Ramos (cell line): Measurements from ENCODE around the gene GGNBP2.

Experiments used
- in situ Hi-C: fragments of 300-500 bp; cut with MboI; formaldehyde crosslinking; loops from one replicate; pipeline ENCODE4 v1.14.3; 2022; ENCODE audit warnings: low sequenced_read_pairs; ENCODE audit not compliant: unreplicated experiment

GGNBP2 gene

DNA sequence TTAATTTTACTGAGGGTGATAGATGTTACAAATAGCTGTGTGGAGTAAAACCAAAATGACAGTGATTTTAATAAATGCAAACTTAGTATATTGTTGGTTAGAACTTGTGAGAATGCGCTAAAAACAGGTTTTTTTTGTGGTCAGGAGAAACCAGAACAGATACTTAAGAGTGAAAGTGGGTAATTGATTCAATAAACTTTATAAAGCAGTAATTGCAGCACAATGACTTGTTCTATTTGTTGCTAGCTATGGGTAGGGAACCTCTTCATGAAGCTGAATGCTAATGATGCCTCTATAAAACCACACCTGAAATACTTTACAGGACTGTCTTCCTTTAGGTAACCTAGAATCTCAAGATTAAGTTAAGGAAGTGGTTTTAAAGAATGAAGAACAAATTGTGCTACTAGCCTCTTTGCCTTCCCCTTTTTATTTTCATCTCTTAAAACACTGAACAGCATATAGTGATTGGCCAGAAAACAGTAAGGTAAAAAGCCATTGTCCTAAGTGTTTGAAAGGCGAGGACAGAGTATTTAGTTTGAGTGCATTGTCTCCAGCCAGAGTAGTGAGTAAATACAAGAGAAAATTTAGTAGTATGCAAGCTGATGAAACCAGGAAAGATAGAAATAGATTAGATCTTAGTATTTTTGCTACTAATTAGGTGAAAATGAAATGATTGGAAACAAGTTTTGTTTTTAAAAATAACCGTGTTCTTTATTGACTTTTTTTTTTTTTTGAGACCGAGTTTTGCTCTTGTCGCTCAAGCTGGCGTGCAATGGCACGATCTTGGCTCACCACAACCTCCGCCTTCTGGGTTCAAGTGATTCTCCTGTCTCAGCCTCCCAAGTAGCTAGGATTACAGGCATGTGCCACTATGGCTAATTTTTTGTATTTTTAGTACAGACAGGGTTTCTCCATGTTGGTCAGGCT lies 6.0 kb downstream of the GGNBP2 start:
- in situ Hi-C loops = no loop called here

DNA sequence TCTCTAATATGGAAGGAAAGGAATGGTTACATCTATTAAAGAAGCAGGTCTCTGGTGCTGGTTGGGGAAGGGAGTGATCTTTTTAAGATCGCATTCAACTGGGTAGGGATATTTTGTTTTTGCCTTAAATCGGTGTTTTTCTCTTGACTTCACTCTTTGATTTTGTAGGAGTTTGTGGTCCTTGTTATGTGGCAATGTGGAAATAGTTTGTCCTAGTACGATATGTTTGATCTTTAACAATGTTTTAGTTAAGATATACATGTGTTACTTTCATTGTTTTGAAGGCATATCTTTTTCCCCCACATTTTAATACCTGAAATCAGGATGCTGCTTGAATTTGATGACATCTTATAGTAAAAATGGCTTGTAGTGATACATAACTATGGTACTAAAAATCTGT lies 8.7 kb downstream of the GGNBP2 start:
- in situ Hi-C loops = no loop called here

GRCh38 chr17:36566081-36566480 lies 21.4 kb downstream of the GGNBP2 start:
- in situ Hi-C loops = no loop called here

GRCh38 chr17:36575028-36575427 lies 30.3 kb downstream of the GGNBP2 start:
- in situ Hi-C loops = no loop called here

DNA sequence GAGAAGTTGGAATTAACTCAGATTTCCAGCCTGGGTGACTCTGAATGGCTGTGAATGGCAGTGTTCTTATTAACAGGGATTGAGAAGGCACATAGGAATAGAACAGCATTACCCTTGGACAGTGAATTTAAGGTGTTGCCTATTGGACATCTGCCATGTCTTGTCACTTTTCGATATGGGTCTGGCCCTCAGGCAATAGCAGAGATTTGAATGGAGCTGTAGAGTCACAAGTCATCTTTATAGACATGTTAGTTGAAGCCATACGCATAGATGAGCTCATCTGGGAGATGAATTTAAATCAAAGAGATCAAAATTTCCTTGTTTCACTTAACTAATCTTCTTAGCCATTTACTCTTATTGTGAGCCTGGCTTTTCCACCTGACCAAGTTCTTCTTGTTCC lies 32.1 kb downstream of the GGNBP2 start:
- in situ Hi-C loops = no loop called here

DNA sequence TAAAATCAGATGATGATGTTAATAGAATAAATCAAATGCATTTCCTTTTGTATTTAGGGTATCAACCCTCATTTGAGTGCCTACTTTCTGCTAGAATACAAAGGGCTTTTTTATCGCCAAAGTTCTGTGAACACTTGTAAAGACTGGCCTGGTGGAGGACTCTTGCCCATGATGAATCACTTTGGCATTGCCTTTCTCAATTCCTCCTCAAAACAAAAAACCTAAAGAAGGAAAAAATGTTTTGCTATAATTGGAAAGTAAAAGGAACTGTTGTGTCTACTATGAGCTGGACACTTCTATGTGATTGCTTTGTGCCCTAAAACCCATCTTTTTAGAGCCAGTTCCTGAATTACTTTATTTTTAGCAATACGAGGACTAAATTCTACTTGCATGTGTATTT lies 34.0 kb downstream of the GGNBP2 start:
- in situ Hi-C loops = no loop called here

DNA sequence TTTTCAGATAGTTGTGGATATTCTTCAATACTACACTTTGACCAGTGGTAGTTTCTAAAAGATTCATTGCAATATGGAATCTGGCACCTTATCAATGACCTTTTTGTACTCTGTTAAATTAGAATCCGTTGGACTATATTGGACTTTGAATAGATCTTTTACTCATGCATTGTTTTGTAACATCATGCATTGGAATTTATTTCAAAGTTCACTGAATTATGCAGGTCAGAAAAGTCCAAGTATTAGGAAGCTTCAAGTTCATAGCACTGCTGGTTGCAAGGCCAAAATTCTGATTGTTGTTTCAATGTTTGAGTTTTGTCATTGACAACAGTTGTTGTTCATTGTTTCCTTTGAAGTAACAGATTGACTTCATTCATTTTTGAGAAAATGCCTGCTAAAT lies 39.1 kb downstream of the GGNBP2 start:
- in situ Hi-C loops = no loop called here

DNA sequence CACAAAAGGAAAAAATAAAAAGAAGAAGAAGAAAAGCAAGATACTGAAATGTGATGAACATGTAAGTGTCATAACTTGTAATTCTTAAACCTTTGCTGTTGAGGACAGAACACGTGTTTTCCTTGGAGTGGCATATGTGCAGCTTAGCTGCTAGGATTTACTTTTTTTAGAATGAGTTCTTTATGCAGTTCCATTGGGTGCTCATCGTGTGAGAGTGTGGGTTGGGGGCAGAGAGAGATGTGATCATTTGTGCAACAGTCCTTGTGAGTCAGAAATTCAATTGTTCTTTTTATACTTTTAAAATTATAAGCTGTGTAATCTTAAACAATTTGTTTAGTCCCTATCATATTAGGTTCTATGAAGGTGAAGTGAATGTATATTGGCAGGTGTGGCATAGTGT lies 41.4 kb downstream of the GGNBP2 start:
- in situ Hi-C loops = no loop called here

DNA sequence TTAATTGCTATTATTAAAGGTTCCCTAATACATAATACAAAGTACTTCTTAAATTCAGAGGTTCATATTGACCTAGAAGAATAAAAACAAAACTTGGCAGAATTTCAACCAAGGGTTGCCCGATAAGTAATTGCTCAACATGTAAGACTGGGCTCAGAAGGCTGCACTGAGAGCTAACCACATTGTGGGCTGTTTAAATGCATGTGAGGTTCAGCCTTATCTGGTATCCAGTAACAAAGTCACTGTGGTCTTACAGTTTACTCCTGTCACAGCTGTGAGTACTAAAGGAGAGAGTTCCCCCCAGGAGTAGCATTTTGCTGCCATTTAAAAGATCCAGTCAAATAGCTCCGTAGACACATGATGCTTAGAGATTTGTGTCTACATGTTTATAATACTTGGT lies 45.4 kb downstream of the GGNBP2 start:
- in situ Hi-C loops = no loop called here

DNA sequence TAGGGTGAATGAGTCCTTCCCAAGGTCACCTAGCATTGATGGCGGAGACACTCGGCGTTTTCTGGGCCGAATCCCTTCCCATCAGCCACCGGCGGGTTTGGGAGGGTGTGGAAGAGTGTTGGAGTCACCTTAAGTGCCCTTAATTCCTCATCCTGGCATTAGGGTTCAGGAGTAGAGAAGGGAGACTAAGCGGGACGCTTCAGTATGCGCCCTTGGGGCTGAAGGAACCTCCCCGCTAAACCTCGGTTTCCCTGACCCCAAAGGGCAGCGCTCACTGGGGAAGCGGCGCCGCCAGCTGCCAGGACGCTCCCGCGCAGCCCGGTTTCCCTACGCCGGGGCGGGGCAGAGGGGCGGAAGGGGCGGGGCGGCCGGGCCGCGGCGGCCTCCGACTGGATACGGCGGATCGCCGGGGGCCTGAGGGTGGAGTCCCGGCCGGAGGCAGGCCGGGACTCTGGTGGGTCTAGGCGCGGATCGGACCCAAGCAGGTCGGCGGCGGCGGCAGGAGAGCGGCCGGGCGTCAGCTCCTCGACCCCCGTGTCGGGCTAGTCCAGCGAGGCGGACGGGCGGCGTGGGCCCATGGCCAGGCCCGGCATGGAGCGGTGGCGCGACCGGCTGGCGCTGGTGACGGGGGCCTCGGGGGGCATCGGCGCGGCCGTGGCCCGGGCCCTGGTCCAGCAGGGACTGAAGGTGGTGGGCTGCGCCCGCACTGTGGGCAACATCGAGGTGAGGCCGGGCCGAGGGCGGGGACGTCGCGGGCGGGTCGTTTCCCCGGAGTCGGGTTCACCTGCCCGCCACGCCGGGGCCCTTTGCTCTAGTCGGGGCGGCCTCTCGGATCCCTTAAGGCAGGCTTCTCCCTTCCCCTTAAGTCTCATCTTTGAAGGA lies 47.0 kb downstream of the GGNBP2 start, which contains the start of gene DHRS11:
DHRS11 (plus strand) TSS at position 446 of the 882 bp plus-strand sequence; CDS start at position 577, 131 bp downstream.
- in situ Hi-C loops = no loop called here

DNA sequence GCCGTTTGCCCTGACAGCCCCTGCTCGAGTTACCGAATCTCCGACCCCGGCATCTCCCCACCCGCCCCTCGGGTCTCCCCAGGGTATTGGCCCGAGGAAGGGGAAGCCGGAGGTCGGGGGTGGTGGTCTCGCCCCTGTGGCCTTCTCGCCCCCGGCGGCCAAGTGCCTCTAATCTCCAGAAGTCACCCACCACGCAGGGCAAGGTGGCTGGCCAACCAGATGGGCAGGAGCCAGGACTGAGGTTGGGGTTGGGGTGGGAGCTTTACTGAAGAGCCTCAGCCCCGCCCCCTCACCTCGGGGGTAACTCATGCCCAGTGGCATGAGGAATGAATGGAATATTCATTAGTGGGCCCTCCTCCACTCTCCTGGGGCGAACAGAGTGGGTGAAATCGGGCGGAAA lies 47.6 kb downstream of the GGNBP2 start:
- in situ Hi-C loops = no loop called here

GRCh38 chr17:36592716-36593321 lies 48.1 kb downstream of the GGNBP2 start:
- in situ Hi-C loops = no loop called here

DNA sequence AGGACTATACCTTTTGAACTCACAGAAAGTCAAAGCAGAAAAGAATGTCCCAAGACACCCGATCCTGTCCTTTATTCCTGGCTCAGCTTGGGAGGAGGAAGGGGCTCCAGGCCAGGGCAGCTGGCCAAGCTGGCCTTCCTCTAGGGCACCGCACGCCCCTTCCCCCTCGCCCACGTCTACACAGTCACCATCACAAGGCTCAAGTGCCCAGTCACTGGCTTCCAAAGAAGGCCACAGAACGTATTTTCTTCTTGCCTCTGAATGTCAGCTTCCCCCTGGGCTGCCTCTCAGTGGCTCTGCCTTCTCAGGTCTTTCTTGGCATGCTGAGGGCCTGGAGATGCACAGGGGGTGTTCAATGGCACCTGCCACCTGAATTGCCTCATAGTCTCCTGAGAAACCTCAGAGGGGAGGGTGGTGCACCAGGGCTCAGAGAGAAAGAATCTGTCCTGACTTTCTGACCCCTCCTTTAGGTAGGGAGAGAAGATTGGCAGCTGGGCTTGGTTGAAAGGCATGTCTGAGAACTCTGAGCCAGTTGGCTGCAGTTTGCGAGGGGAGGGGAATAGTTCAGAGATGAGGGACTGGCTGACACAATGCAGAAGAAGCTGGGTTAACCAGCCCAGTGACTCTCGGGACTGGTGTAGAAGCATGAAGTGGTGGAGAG lies 49.1 kb downstream of the GGNBP2 start:
- in situ Hi-C loops = no loop called here

- in situ Hi-C loops = no loop called here
Measured at GRCh38 chr17:36594626-36595401, 50.1 kb downstream of the GGNBP2 start.

GRCh38 chr17:36597226-36597625 lies 52.5 kb downstream of the GGNBP2 start:
- in situ Hi-C loops = no loop called here

DNA sequence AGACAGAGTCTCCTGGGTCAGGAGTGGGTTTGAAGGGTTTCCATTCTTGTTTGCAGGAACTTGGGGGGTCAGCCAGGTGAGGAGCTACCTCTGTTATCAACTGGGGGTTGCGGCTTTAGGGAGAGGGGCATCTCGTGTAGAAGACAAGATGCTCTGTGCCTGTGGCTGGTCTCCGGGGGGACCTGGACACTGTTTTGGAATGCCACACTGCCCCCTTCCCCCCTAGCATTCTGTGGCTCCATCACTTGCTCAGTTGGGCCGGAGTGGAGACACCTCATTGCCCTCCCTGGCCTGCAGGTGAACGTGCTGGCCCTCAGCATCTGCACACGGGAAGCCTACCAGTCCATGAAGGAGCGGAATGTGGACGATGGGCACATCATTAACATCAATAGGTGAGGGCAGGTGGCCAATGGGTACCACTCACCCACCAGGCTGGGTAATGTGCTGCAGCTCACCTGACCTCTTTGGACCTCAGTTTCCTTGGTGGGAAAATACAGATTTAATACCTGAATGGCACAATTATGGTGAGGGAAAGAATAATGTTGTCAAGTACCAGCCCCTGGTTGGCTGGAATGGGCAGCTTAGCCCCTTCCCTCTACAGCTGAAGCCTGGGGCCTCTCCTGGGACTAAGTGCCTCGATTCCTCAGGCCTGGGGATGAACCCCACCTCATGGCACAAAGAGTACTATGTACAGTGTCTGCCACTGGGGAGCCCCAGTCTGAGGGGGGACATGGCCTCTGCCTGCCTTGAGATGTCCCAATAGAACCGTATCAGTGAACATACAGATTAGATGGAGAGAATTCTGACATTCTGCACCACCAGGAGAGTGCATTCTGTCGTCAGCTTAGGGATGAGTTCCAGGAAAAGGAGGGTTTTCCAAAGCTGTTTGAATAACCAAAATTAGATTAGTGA lies 53.4 kb downstream of the GGNBP2 start:
- in situ Hi-C loops = no loop called here

GRCh38 chr17:36598951-36599401 lies 54.3 kb downstream of the GGNBP2 start:
- in situ Hi-C loops = no loop called here

- in situ Hi-C loops = loop anchor here (25.0 kb wide), 1 partner anchor 788 kb away; the partner anchor contains the start of gene C17orf78
Measured at GRCh38 chr17:36599546-36600250, 55.0 kb downstream of the GGNBP2 start.
